Measurements from ENCODE around the gene TOMM20.

DNA sequence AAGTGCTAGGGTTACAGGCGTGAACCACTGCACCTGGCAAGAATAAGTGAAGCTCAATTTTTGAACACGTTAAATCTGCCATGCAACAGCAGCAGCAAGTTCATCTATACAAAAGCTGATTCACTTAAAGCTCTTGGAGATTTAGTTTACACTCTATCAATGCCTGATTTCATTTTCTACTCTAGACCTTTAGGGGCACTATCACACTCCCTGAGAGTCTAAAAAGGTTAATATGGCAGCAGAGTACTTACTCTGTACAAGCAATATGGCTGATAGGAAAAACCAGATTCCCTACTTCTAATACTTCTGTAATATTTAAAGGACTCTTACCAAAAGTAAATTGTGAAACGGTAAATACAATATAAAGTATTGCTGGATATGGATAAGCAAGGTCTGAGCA, 27.6 kb upstream of the TOMM20 start:
- no peak for TF ChIP-seq EZH2 (IDR thresholded peaks at IDR 0.05; ENCODE audit: borderline replicate concordance, low read depth, low read length, poor library complexity, severe bottlenecking)
- TF ChIP-seq, protein P1, sequence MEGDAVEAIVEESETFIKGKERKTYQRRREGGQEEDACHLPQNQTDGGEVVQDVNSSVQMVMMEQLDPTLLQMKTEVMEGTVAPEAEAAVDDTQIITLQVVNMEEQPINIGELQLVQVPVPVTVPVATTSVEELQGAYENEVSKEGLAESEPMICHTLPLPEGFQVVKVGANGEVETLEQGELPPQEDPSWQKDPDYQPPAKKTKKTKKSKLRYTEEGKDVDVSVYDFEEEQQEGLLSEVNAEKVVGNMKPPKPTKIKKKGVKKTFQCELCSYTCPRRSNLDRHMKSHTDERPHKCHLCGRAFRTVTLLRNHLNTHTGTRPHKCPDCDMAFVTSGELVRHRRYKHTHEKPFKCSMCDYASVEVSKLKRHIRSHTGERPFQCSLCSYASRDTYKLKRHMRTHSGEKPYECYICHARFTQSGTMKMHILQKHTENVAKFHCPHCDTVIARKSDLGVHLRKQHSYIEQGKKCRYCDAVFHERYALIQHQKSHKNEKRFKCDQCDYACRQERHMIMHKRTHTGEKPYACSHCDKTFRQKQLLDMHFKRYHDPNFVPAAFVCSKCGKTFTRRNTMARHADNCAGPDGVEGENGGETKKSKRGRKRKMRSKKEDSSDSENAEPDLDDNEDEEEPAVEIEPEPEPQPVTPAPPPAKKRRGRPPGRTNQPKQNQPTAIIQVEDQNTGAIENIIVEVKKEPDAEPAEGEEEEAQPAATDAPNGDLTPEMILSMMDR (conservative IDR thresholded peaks at IDR 0.05; ENCODE audit: low read depth, low read length) = no peak

Data from A673 (cell line).